Esophagus mucosa (tissue), 1 donor: Measurements from ENCODE around the gene OR2G6. TPM values are rescaled to one million over a fixed set of nuclear protein-coding genes. Genes with fewer than 3 reads are reported as not detected.

ENCODE experiments used
- ATAC-seq: fragments of 200-7000 bp; cut with Tn5 transposase; one replicate; pipeline ENCODE4 v1.9.1; 2020
- total RNA-seq: library from RNA; stranded (reverse); gene quantifications from one replicate; pipeline ENCODE4 v1.2.4, GENCODE V29; 2023
- donor health status: DM: yes; HTN: yes; CAD: no.

The OR2G6 gene
- total RNA-seq, 1 donor from 2014 or later, result not detected

DNA sequence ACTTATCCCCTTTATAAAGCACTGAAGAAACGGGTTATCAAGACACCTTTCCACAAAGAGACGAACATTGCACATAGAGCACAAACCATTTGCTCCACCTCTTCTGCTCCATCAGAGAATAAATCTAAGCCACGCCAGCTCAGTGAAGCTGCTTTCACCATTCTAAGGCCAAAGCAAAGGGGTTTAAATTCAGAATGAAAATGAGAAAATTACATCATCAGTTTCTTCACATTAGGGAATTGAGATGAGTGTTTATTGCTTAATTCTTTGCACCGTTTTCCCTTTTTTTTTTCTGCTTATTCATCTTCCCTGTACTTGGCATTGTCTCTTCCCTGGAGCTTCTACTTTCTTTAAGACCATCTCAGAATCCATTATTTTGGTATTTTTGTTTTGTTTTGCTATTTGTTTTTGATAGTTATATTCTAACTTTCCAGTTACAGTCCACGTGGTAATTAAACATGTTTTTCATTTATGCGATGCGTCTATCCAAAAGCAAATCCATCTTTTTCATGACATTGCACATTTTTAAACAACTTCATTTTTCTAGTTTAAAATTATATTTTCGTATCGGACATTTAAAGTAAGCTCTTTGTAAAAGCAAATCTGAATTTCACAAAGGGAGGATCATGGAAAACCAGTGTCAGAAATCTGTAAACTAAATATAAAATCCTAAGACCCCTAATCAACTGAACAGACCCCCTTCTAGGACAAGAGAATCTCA is 68.5 kb downstream of the OR2G6 start:
- no peak for ATAC-seq

Other genes with a start within 250 kb of the OR2G6 start
- not detected for gene OR2T33, start 230.1 kb upstream of the OR2G6 start, total RNA-seq
- gene OR2T12, start 204.6 kb upstream of the OR2G6 start, total RNA-seq, result not detected
- gene OR2M7, start 183.5 kb upstream of the OR2G6 start, total RNA-seq, result not detected
- gene OR14C36, start 159.3 kb upstream of the OR2G6 start, total RNA-seq, result not detected
- gene OR2T4, start 146.4 kb upstream of the OR2G6 start, total RNA-seq, result not detected
- not detected for gene OR2T6, start 132.3 kb upstream of the OR2G6 start, total RNA-seq
- not detected for gene OR2T1, start 105.0 kb upstream of the OR2G6 start, total RNA-seq
- not detected for gene OR2T2, start 62.4 kb upstream of the OR2G6 start, total RNA-seq
- not detected for gene OR2T3, start 34.7 kb upstream of the OR2G6 start, total RNA-seq
- not detected for gene OR2T5, start 19.5 kb upstream of the OR2G6 start, total RNA-seq
- gene OR2T29, start 54.7 kb downstream of the OR2G6 start, total RNA-seq, result not detected
- gene OR2T34, start 66.7 kb downstream of the OR2G6 start, total RNA-seq, result not detected
- gene OR2T10, start 89.6 kb downstream of the OR2G6 start, total RNA-seq, result not detected
- gene OR2T11, start 127.0 kb downstream of the OR2G6 start, total RNA-seq, result not detected
- gene OR2T35, start 137.2 kb downstream of the OR2G6 start, total RNA-seq, result not detected
- gene OR2T27, start 147.5 kb downstream of the OR2G6 start, total RNA-seq, result not detected
- gene OR14I1, start 194.7 kb downstream of the OR2G6 start, total RNA-seq, result not detected
- gene LYPD8, start 247.7 kb downstream of the OR2G6 start, total RNA-seq, result not detected